HCT116 (cell line): Measurements from ENCODE around the gene BICD2. TPM values are rescaled to one million over a fixed set of nuclear protein-coding genes. Genes with fewer than 3 reads are reported as not detected.

Source experiments
- ATAC-seq: fragments of 200-7000 bp; cut with Tn5 transposase; 2 replicates; pipeline ENCODE4 v1.9.1; 2020; ENCODE audit warnings: mild to moderate bottlenecking, moderate library complexity
- BruUV-seq: library from RNA; stranded (reverse); fragments of 400-500 nt; replicated peaks from 2 replicates; lab custom pipeline; 2021; lab: Mats Ljungman, UMichigan
- CTCF ChIA-PET: fragments of 300-600 bp; sonication (Branson Sonifier 250); formaldehyde crosslinking; loops from one replicate; lab custom pipeline; 2021; ENCODE audit warnings: antibody characterized with exemption; lab: Charles Lee
- POLR2A ChIA-PET: fragments of 300-600, 350-600 bp; sonication (Branson Sonifier 250); formaldehyde crosslinking; loops from one replicate; lab custom pipeline; 2021; ENCODE audit warnings: antibody characterized with exemption; lab: Charles Lee
- RAD21 ChIA-PET, 2 experiments: fragments of 300-600 bp; sonication (Branson Sonifier 250); formaldehyde crosslinking; loops; one replicate each; lab custom pipeline; 2023; ENCODE audit warnings: low total read pairs in 2 of 2; ENCODE audit not compliant: uncharacterized antibody in 2 of 2, unreplicated experiment in 2 of 2, low non-redundant PET in 1 of 2; lab: Charles Lee
- DNase-seq: peaks from one replicate; pipeline ENCODE4 v3.0.0-alpha.2; 2010; ENCODE audit warnings: low read depth, low spot score
- H2AFZ ChIP-seq: fragments of 200-600 bp; shearing (Covaris generic), sonication (generic); 2 replicates; pipeline ENCODE4 v1.6.1; 2017; ENCODE audit warnings: low read depth, mixed run types, mixed read lengths, antibody characterized with exemption, low read length; ENCODE audit not compliant: poor library complexity, severe bottlenecking
- H3K27ac ChIP-seq: 2 replicates; pipeline ENCODE4 v1.5.1; 2012; ENCODE audit warnings: low read depth, low read length
- H3K27me3 ChIP-seq: fragments of 200-600 bp; sonication (generic); 2 replicates; pipeline ENCODE4 v1.6.1; 2016; ENCODE audit warnings: mixed run types, low read length, mixed read lengths; ENCODE audit not compliant: insufficient read depth
- H3K36me3 ChIP-seq, 2 experiments: fragments of 200-500 bp in 1 of 2; fragments of 200-600 bp in 1 of 2; sonication (Bioruptor generic) in 1 of 2; sonication (generic) in 1 of 2; 2 replicates each; pipeline versions ENCODE4 v1.5.1 to v1.6.1; 2014 to 2016; ENCODE audit warnings: low read length in 2 of 2, inconsistent platforms in 1 of 2, mixed read lengths in 1 of 2, mixed run types in 1 of 2; ENCODE audit not compliant: insufficient read depth in 2 of 2, control insufficient read depth in 1 of 2
- H3K4me1 ChIP-seq, 2 experiments: fragments of 200-600 bp in 1 of 2; sonication (generic) in 1 of 2; 2 replicates each; pipeline versions ENCODE4 v1.5.1 to v1.6.1; 2012 to 2017; ENCODE audit warnings: low read length in 2 of 2, inconsistent platforms in 1 of 2, mild to moderate bottlenecking in 1 of 2, mixed read lengths in 1 of 2, mixed run types in 1 of 2, moderate library complexity in 1 of 2; ENCODE audit not compliant: insufficient read depth in 2 of 2, control insufficient read depth in 1 of 2
- H3K4me2 ChIP-seq: fragments of 200-600 bp; sonication (generic); 2 replicates; pipeline ENCODE4 v1.6.1; 2017; ENCODE audit warnings: mixed run types, low read length, mixed read lengths
- H3K4me3 ChIP-seq, 2 experiments: fragments of 200-600 bp in 1 of 2; sonication (generic) in 1 of 2; replicated peaks in 1 of 2; 2 replicates each; pipeline ENCODE4 v1.5.1; 2011 to 2016; ENCODE audit warnings: low read length in 2 of 2, control low read depth in 1 of 2, low read depth in 1 of 2, mild to moderate bottlenecking in 1 of 2, mixed read lengths in 1 of 2, mixed run types in 1 of 2
- H3K79me2 ChIP-seq: fragments of 200-600 bp; sonication (generic); 2 replicates; pipeline ENCODE4 v1.6.1; 2017; ENCODE audit warnings: mild to moderate bottlenecking, mixed run types, low read length, moderate library complexity, mixed read lengths; ENCODE audit not compliant: insufficient read depth
- H3K9ac ChIP-seq: fragments of 200-600 bp; sonication (generic); 2 replicates; pipeline ENCODE4 v1.6.1; 2016; ENCODE audit warnings: low read length, mixed read lengths
- H3K9me2 ChIP-seq: fragments of 200-600 bp; sonication (generic), shearing (Covaris generic); 2 replicates; pipeline ENCODE4 v1.6.1; 2017; ENCODE audit warnings: mixed run types, mild to moderate bottlenecking, moderate library complexity; ENCODE audit not compliant: insufficient read depth
- H3K9me3 ChIP-seq, 2 experiments: fragments of 200-500 bp in 1 of 2; fragments of 200-600 bp in 1 of 2; sonication (Bioruptor generic) in 1 of 2; sonication (generic) in 1 of 2; 2 replicates each; pipeline ENCODE4 v1.6.1; 2014 to 2017; ENCODE audit warnings: low read length in 2 of 2, mixed read lengths in 2 of 2, inconsistent platforms in 1 of 2, low read depth in 1 of 2, mild to moderate bottlenecking in 1 of 2, mixed run types in 1 of 2, moderate library complexity in 1 of 2; ENCODE audit not compliant: control insufficient read depth in 1 of 2, insufficient read depth in 1 of 2
- H4K20me1 ChIP-seq: fragments of 200-600 bp; sonication (generic), shearing (Covaris generic); 2 replicates; pipeline ENCODE4 v1.6.1; 2017; ENCODE audit warnings: mixed run types, mild to moderate bottlenecking, moderate library complexity; ENCODE audit not compliant: insufficient read depth
- CBX3 ChIP-seq: IDR thresholded peaks from 2 replicates; pipeline ENCODE4 v1.6.1; 2012; ENCODE audit warnings: low read depth
- CTCF ChIP-seq, 3 experiments: fragments of 200-600 bp in 1 of 3; sonication (generic) in 1 of 3; IDR thresholded peaks in 2 of 3; conservative IDR thresholded peaks in 1 of 3; 2 replicates each; pipeline ENCODE4 v1.5.1; 2012 to 2017; ENCODE audit warnings: low read depth in 2 of 3, low read length in 2 of 3, antibody characterized with exemption in 1 of 3, borderline replicate concordance in 1 of 3, control low read depth in 1 of 3, mild to moderate bottlenecking in 1 of 3, mixed read lengths in 1 of 3, mixed run types in 1 of 3, moderate library complexity in 1 of 3; ENCODE audit not compliant: insufficient read depth in 1 of 3
- EGR1 ChIP-seq: IDR thresholded peaks from 2 replicates; pipeline ENCODE4 v1.6.1; 2012; ENCODE audit warnings: low read depth
- JUND ChIP-seq: IDR thresholded peaks from 2 replicates; pipeline ENCODE4 v1.6.1; 2012
- POLR2A ChIP-seq: IDR thresholded peaks from 2 replicates; pipeline ENCODE4 v1.7.0; 2011; ENCODE audit warnings: borderline replicate concordance; ENCODE audit not compliant: insufficient read depth, insufficient read length; ENCODE audit errors: extremely low read depth
- REST ChIP-seq: IDR thresholded peaks from 2 replicates; pipeline ENCODE4 v1.6.1; 2012; ENCODE audit warnings: low read depth
- SRF ChIP-seq: IDR thresholded peaks from 2 replicates; pipeline ENCODE4 v1.6.1; 2012; ENCODE audit warnings: low read depth
- TCF7L2 ChIP-seq: IDR thresholded peaks from 2 replicates; pipeline ENCODE4 v1.7.0; 2011; ENCODE audit warnings: borderline replicate concordance, inconsistent platforms; ENCODE audit not compliant: insufficient read depth, insufficient read length; ENCODE audit errors: extremely low read depth
- YY1 ChIP-seq: IDR thresholded peaks from 2 replicates; pipeline ENCODE4 v1.6.1; 2011; ENCODE audit warnings: low read length, low read depth, moderate library complexity, mild to moderate bottlenecking; ENCODE audit not compliant: insufficient replicate concordance; ENCODE audit errors: extremely low read depth
- ZFX ChIP-seq: fragments of 450-650 bp; IDR thresholded peaks from 2 replicates; pipeline ENCODE4 v1.6.1; 2017
- ZNF274 ChIP-seq: fragments of 200-500 bp; sonication (Bioruptor generic); IDR thresholded peaks from 2 replicates; pipeline ENCODE4 v1.6.1; 2014; ENCODE audit warnings: mild to moderate bottlenecking, low read depth, low read length, inconsistent platforms
- intact Hi-C: fragments of 100-400 bp; cut with micrococcal nuclease; formaldehyde crosslinking; loops from 2 replicates; pipeline ENCODE4 v1.10.0; 2022
- total RNA-seq: library from RNA; stranded (reverse); gene quantifications from one replicate; pipeline ENCODE4 v1.2.1, GENCODE V29; 2021; ENCODE audit not compliant: unreplicated experiment

The BICD2 gene
- total RNA-seq, 1 experiment from 2014 or later: 23.4 TPM

GRCh38 chr9:92668746-92669526, 95.7 kb downstream of the BICD2 start (continued):
- no peak for TF ChIP-seq YY1
- no peak for TF ChIP-seq ZNF274
- TF ChIP-seq SRF: no peak
- TF ChIP-seq, all 23 proteins: peak for 4

DNA sequence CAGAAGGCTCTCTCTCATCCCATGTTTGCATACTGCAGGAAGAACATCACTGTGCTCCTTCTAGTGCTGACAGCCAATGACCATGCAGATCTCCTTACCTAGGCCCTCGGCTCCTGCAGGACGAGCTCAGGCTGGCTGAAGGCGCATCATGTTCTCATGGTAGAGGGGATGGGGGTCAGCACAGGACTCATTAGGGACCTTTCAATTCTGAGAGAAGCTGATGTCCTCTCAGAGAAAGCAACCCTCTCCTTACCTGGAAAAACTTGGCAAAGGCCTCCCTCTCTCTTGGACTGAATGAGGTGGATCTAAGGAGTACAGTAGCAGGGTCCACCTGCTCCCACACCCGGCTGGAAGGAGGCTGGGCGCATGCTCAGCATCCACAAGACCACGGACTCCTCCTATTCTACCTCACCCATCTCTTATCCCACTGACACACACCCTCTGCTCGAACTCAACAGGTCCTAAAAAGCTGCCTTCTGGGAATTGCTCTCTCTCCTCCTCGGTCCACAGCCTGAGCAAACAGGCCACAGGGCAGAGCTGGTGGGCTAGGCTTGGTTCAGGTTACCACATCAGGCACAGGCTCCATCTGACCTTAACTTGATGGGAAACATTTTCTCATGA, 97.6 kb downstream of the BICD2 start:
- ChIA-PET CTCF (no interaction called here), POLR2A (no interaction called here), RAD21 (no interaction called here)
- no peaks in the 10 kb centered on the region for H3K9me2 ChIP-seq
- H3K9me3 ChIP-seq: no peaks in the 10 kb centered on the region
- no peaks in the 10 kb centered on the region for H3K27me3 ChIP-seq
- H2AFZ ChIP-seq: no peak overlapping the region
- peaks cover 3 to 10% of the 10 kb centered on the region in 2 experiments; a peak in 1 of 4 replicates for H3K36me3 ChIP-seq
- H3K79me2 ChIP-seq: peaks cover 88% of the 10 kb centered on the region
- H4K20me1 ChIP-seq: no peaks in the 10 kb centered on the region
- TF ChIP-seq ZFX (no peak), POLR2A (no peak), REST (no peak), EGR1 (no peak), JUND (no peak), CTCF (IDR thresholded peaks at IDR 0.05 in 2 of 3, conservative IDR thresholded peaks at IDR 0.05 in 1 of 3; ENCODE audit: borderline replicate concordance in 1 of 3, insufficient read depth in 1 of 3, low read depth in 2 of 3, low read length in 2 of 3) (no peak), CBX3 (no peak), TCF7L2 (no peak)
- H3K4me2 ChIP-seq: no peak overlapping the region
- intact Hi-C loops: no loop called here
- H3K9ac ChIP-seq: no peak overlapping the region
- H3K4me3 ChIP-seq: no peak overlapping the region
- H3K4me1 ChIP-seq: peaks cover 7 to 18% of the 10 kb centered on the region in 2 experiments; a peak in 3 of 4 replicates
- H3K27ac ChIP-seq: no peak overlapping the region
- ATAC-seq (no peak), DNase-seq (no peak)
- no TSS peak for BruUV-seq
